Measurements from ENCODE around the gene ZNF467. TPM values are rescaled to one million over a fixed set of nuclear protein-coding genes. Genes with fewer than 3 reads are reported as not detected.

Gene ZNF467
- polyA plus RNA-seq, 4 donors = 0.67 to 5.6 (median 3.9) TPM

GRCh38 chr7:149792220-149792595 lies 18.8 kb upstream of the ZNF467 start:
- FAIRE-seq (no peak), DNase-seq (no peak)
- Histone ChIP-seq H3K36me3 (ENCODE audit: control insufficient read depth in 3 of 3, insufficient read depth in 2 of 3, low read depth in 1 of 3, low read length in 3 of 3) (no peaks in the 10 kb centered on the region), H3K27ac (ENCODE audit: low read depth in 1 of 3, low read length in 2 of 3) (no peak overlapping the region), H3K9me3 (ENCODE audit: control insufficient read depth in 2 of 2, insufficient read depth in 1 of 2, low read depth in 1 of 2, low read length in 1 of 2) (no peaks in the 10 kb centered on the region), H3K27me3 (ENCODE audit: control insufficient read depth in 3 of 3, insufficient read depth in 3 of 3, low read length in 3 of 3) (peaks cover 6 to 43% (median 16%) of the 10 kb centered on the region in 3 donors), H3K4me1 (ENCODE audit: control insufficient read depth in 3 of 3, insufficient read depth in 2 of 3, low read depth in 1 of 3, low read length in 2 of 3) (no peaks in the 10 kb centered on the region), H3K4me3 (ENCODE audit: low read depth in 1 of 3, low read length in 3 of 3) (no peak overlapping the region)
- 85 to 93% (median 87%) methylated on average over 11 to 15 of the region's 15 CpGs for WGBS, 3 donors

DNA sequence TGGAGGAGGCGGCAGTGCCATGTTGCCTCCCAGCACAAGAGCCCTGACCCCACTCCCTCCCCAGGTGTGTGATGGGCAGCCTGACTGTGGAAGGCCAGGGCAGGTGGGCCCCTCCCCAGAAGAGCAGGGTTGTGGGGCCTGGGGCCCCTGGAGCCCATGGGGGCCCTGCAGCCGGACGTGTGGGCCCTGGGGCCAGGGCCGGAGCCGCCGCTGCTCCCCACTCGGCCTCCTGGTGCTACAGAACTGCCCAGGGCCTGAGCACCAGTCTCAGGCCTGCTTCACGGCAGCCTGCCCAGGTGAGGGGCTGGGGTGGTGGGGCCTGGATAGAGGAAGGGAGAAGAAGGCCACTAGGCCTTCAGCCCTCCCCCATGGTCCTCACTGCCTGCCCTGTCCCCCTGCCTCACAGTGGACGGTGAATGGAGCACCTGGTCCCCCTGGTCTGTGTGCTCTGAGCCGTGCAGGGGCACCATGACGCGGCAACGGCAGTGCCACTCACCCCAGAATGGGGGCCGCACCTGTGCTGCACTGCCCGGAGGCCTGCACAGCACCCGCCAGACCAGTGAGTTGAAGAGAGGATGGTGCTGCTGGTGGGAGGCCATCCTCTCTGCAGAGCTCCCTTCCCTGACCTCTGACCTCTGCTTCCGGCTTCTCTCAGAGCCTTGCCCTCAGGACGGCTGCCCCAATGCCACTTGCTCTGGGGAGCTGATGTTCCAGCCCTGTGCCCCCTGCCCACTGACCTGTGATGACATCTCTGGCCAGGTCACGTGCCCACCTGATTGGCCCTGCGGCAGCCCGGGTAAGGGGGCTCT lies 18.2 kb upstream of the ZNF467 start:
- Histone ChIP-seq H3K27ac (ENCODE audit: low read depth in 1 of 3, low read length in 2 of 3) (no peak overlapping the region), H3K36me3 (ENCODE audit: control insufficient read depth in 3 of 3, insufficient read depth in 2 of 3, low read depth in 1 of 3, low read length in 3 of 3) (no peaks in the 10 kb centered on the region), H3K4me1 (ENCODE audit: control insufficient read depth in 3 of 3, insufficient read depth in 2 of 3, low read depth in 1 of 3, low read length in 2 of 3) (no peaks in the 10 kb centered on the region), H3K4me3 (ENCODE audit: low read depth in 1 of 3, low read length in 3 of 3) (no peak overlapping the region), H3K9me3 (ENCODE audit: control insufficient read depth in 2 of 2, insufficient read depth in 1 of 2, low read depth in 1 of 2, low read length in 1 of 2) (no peaks in the 10 kb centered on the region), H3K27me3 (ENCODE audit: control insufficient read depth in 3 of 3, insufficient read depth in 3 of 3, low read length in 3 of 3) (peaks cover 6 to 43% (median 16%) of the 10 kb centered on the region in 3 donors)
- DNase-seq = no peak
- 90 to 92% (median 91%) methylated on average over 13 to 21 of the region's 21 CpGs for WGBS, 3 donors
- FAIRE-seq = no peak

GRCh38 chr7:149790754-149791360 lies 17.5 kb upstream of the ZNF467 start:
- no peak for FAIRE-seq
- peaks cover 8 to 47% (median 16%) of the 10 kb centered on the region in 3 donors for H3K27me3 ChIP-seq (ENCODE audit: control insufficient read depth in 3 of 3, insufficient read depth in 3 of 3, low read length in 3 of 3)
- no peaks in the 10 kb centered on the region for H3K36me3 ChIP-seq (ENCODE audit: control insufficient read depth in 3 of 3, insufficient read depth in 2 of 3, low read depth in 1 of 3, low read length in 3 of 3)
- H3K27ac ChIP-seq (ENCODE audit: low read depth in 1 of 3, low read length in 2 of 3) = no peak overlapping the region
- H3K9me3 ChIP-seq (ENCODE audit: control insufficient read depth in 2 of 2, insufficient read depth in 1 of 2, low read depth in 1 of 2, low read length in 1 of 2) = no peaks in the 10 kb centered on the region
- H3K4me1 ChIP-seq (ENCODE audit: control insufficient read depth in 3 of 3, insufficient read depth in 2 of 3, low read depth in 1 of 3, low read length in 2 of 3) = no peaks in the 10 kb centered on the region
- no peak for DNase-seq
- no peak overlapping the region for H3K4me3 ChIP-seq (ENCODE audit: low read depth in 1 of 3, low read length in 3 of 3)
- 74 to 88% (median 87%) methylated on average over 11 to 14 of the region's 14 CpGs for WGBS, 3 donors

DNA sequence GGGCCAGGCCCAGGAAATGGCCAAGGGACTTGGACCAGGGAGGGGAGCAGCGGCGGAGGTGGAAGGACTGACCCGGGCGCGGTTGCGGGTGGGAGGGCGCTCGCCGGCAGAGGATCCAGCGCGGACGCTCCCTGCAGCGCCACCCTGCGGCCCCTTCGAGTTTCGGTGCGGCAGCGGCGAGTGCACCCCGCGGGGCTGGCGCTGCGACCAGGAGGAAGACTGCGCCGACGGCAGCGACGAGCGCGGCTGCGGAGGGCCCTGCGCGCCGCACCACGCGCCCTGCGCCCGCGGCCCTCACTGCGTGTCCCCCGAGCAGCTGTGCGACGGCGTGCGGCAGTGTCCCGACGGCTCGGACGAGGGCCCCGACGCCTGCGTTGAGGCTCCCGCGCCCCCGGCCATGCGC lies 16.8 kb upstream of the ZNF467 start:
- Histone ChIP-seq H3K4me1 (ENCODE audit: control insufficient read depth in 3 of 3, insufficient read depth in 2 of 3, low read depth in 1 of 3, low read length in 2 of 3) (no peaks in the 10 kb centered on the region), H3K36me3 (ENCODE audit: control insufficient read depth in 3 of 3, insufficient read depth in 2 of 3, low read depth in 1 of 3, low read length in 3 of 3) (no peaks in the 10 kb centered on the region), H3K27ac (ENCODE audit: low read depth in 1 of 3, low read length in 2 of 3) (no peak overlapping the region), H3K27me3 (ENCODE audit: control insufficient read depth in 3 of 3, insufficient read depth in 3 of 3, low read length in 3 of 3) (peaks cover 8 to 47% (median 16%) of the 10 kb centered on the region in 3 donors), H3K9me3 (ENCODE audit: control insufficient read depth in 2 of 2, insufficient read depth in 1 of 2, low read depth in 1 of 2, low read length in 1 of 2) (no peaks in the 10 kb centered on the region), H3K4me3 (ENCODE audit: low read depth in 1 of 3, low read length in 3 of 3) (no peak overlapping the region)
- WGBS, 3 donors = 7 to 10% (median 9%) methylated on average over 19 to 56 of the region's 56 CpGs
- DNase-seq (peak in 1 of 2 donors; percentile 48), FAIRE-seq (no peak)

DNA sequence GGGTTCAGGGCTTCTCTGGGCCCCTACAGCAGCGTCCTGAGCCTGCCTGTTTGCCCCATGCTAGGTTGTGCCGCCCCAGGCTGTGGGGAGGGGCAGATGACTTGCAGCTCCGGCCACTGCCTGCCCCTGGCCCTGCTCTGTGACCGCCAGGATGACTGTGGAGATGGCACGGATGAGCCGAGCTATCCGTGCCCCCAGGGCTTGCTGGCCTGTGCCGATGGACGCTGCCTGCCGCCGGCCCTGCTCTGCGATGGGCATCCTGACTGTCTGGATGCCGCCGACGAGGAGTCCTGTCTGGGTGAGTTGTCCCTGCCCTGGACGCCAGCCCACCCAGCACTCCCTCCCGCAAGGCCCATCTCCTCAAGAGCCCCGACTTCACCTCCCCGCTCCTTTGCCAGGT lies 15.7 kb upstream of the ZNF467 start:
- FAIRE-seq = no peak
- Histone ChIP-seq H3K4me3 (ENCODE audit: low read depth in 1 of 3, low read length in 3 of 3) (no peak overlapping the region), H3K27ac (ENCODE audit: low read depth in 1 of 3, low read length in 2 of 3) (no peak overlapping the region), H3K36me3 (ENCODE audit: control insufficient read depth in 3 of 3, insufficient read depth in 2 of 3, low read depth in 1 of 3, low read length in 3 of 3) (no peaks in the 10 kb centered on the region), H3K9me3 (ENCODE audit: control insufficient read depth in 2 of 2, insufficient read depth in 1 of 2, low read depth in 1 of 2, low read length in 1 of 2) (no peaks in the 10 kb centered on the region), H3K4me1 (ENCODE audit: control insufficient read depth in 3 of 3, insufficient read depth in 2 of 3, low read depth in 1 of 3, low read length in 2 of 3) (no peaks in the 10 kb centered on the region), H3K27me3 (ENCODE audit: control insufficient read depth in 3 of 3, insufficient read depth in 3 of 3, low read length in 3 of 3) (peaks cover 8 to 47% (median 16%) of the 10 kb centered on the region in 3 donors)
- no peak for DNase-seq
- WGBS, 3 donors = 80 to 85% (median 82%) methylated on average over 17 to 19 of the region's 19 CpGs

GRCh38 chr7:149788300-149788851 lies 15.0 kb upstream of the ZNF467 start:
- no peak overlapping the region for H3K27ac ChIP-seq (ENCODE audit: low read depth in 1 of 3, low read length in 2 of 3)
- H3K9me3 ChIP-seq (ENCODE audit: control insufficient read depth in 2 of 2, insufficient read depth in 1 of 2, low read depth in 1 of 2, low read length in 1 of 2) = no peaks in the 10 kb centered on the region
- no peaks in the 10 kb centered on the region for H3K36me3 ChIP-seq (ENCODE audit: control insufficient read depth in 3 of 3, insufficient read depth in 2 of 3, low read depth in 1 of 3, low read length in 3 of 3)
- DNase-seq (no peak), FAIRE-seq (no peak)
- H3K4me3 ChIP-seq (ENCODE audit: low read depth in 1 of 3, low read length in 3 of 3) = no peak overlapping the region
- peaks cover 8 to 47% (median 16%) of the 10 kb centered on the region in 3 donors for H3K27me3 ChIP-seq (ENCODE audit: control insufficient read depth in 3 of 3, insufficient read depth in 3 of 3, low read length in 3 of 3)
- H3K4me1 ChIP-seq (ENCODE audit: control insufficient read depth in 3 of 3, insufficient read depth in 2 of 3, low read depth in 1 of 3, low read length in 2 of 3) = no peaks in the 10 kb centered on the region
- 43 to 56% (median 44%) methylated on average over 10 to 11 of the region's 11 CpGs for WGBS, 3 donors

- WGBS, 3 donors = 35 to 46% (median 37%) methylated on average over 30 to 35 of the region's 35 CpGs
- no peak for DNase-seq
- Histone ChIP-seq H3K9me3 (ENCODE audit: control insufficient read depth in 2 of 2, insufficient read depth in 1 of 2, low read depth in 1 of 2, low read length in 1 of 2) (no peaks in the 10 kb centered on the region), H3K36me3 (ENCODE audit: control insufficient read depth in 3 of 3, insufficient read depth in 2 of 3, low read depth in 1 of 3, low read length in 3 of 3) (no peaks in the 10 kb centered on the region), H3K4me3 (ENCODE audit: low read depth in 1 of 3, low read length in 3 of 3) (no peak overlapping the region), H3K27ac (ENCODE audit: low read depth in 1 of 3, low read length in 2 of 3) (no peak overlapping the region), H3K27me3 (ENCODE audit: control insufficient read depth in 3 of 3, insufficient read depth in 3 of 3, low read length in 3 of 3) (peaks cover 8 to 40% (median 16%) of the 10 kb centered on the region in 3 donors), H3K4me1 (ENCODE audit: control insufficient read depth in 3 of 3, insufficient read depth in 2 of 3, low read depth in 1 of 3, low read length in 2 of 3) (no peaks in the 10 kb centered on the region)
- FAIRE-seq = no peak
Measured at GRCh38 chr7:149787428-149788299, 14.3 kb upstream of the ZNF467 start.

DNA sequence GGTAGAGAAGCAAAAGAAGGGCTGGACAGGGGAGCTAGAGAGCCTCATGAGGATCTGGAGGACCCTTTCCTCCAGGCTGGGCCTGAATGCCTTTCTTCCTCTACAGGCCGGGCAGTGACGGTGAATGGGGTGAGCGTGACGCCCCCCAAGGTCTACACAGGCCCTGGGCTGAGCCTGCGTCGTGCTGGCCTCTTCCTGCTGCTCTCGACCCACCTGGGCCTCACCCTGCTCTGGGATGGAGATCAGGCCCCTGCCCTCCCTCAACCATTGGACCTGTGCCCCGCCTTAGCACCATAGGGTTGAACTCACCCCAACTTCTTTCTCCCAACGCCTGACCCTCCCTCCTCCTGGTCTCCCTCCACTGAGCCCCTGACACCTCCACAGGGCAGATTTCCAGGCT lies 12.6 kb upstream of the ZNF467 start:
- DNase-seq (no peak), FAIRE-seq (no peak)
- H3K27me3 ChIP-seq (ENCODE audit: control insufficient read depth in 3 of 3, insufficient read depth in 3 of 3, low read length in 3 of 3) = peaks cover 8 to 39% (median 15%) of the 10 kb centered on the region in 3 donors
- no peaks in the 10 kb centered on the region for H3K36me3 ChIP-seq (ENCODE audit: control insufficient read depth in 3 of 3, insufficient read depth in 2 of 3, low read depth in 1 of 3, low read length in 3 of 3)
- 81 to 82% (median 82%) methylated on average over 9 of the region's 9 CpGs for WGBS, 3 donors
- H3K4me1 ChIP-seq (ENCODE audit: control insufficient read depth in 3 of 3, insufficient read depth in 2 of 3, low read depth in 1 of 3, low read length in 2 of 3) = no peaks in the 10 kb centered on the region
- H3K4me3 ChIP-seq (ENCODE audit: low read depth in 1 of 3, low read length in 3 of 3) = no peak overlapping the region
- H3K27ac ChIP-seq (ENCODE audit: low read depth in 1 of 3, low read length in 2 of 3) = no peak overlapping the region
- H3K9me3 ChIP-seq (ENCODE audit: control insufficient read depth in 2 of 2, insufficient read depth in 1 of 2, low read depth in 1 of 2, low read length in 1 of 2) = no peaks in the 10 kb centered on the region

All from small intestine (tissue), 7 donors.